DMS114 treated with DMSO at 0.1 percent for 48 hours (cell line): ENCODE measurements around the gene FUT7.

Experiments
- DNase-seq: peaks from one replicate; lab custom pipeline; 2025; ENCODE audit not compliant: unreplicated experiment; lab: John Stamatoyannopoulos, UW

The FUT7 gene

GRCh38 chr9:137050570-137050969, 18.7 kb upstream of the FUT7 start:
- no peak for DNase-seq

- DNase-seq, result peak; percentile 7
Measured at GRCh38 chr9:137049544-137050449, 17.9 kb upstream of the FUT7 start.

- no peak for DNase-seq
Measured at GRCh38 chr9:137048655-137049543, 17.0 kb upstream of the FUT7 start.

- DNase-seq, result peak; percentile 46
Measured at GRCh38 chr9:137046088-137046787, 14.3 kb upstream of the FUT7 start, which contains the start of gene NPDC1. NPDC1 (minus strand) TSS chr9:137046177; CDS start chr9:137045989, 188 bp downstream.

- DNase-seq, result no peak
Measured at GRCh38 chr9:137045294-137046087, 13.6 kb upstream of the FUT7 start.

- no peak for DNase-seq
Measured at GRCh38 chr9:137044502-137045177, 12.8 kb upstream of the FUT7 start.

GRCh38 chr9:137044037-137044436, 12.1 kb upstream of the FUT7 start:
- no peak for DNase-seq

GRCh38 chr9:137042751-137043727, 11.2 kb upstream of the FUT7 start:
- DNase-seq, result no peak

GRCh38 chr9:137041124-137041523, 9.2 kb upstream of the FUT7 start:
- DNase-seq, result no peak

GRCh38 chr9:137040568-137040967, 8.7 kb upstream of the FUT7 start:
- no peak for DNase-seq

GRCh38 chr9:137039611-137040366, 7.9 kb upstream of the FUT7 start:
- DNase-seq, result no peak

GRCh38 chr9:137038916-137039315, 7.0 kb upstream of the FUT7 start:
- DNase-seq, result no peak

GRCh38 chr9:137037483-137037882, 5.6 kb upstream of the FUT7 start:
- DNase-seq, result no peak

GRCh38 chr9:137037035-137037434, 5.1 kb upstream of the FUT7 start:
- no peak for DNase-seq

- no peak for DNase-seq
Measured at GRCh38 chr9:137035937-137036336, 4.0 kb upstream of the FUT7 start.

GRCh38 chr9:137035507-137035834, 3.6 kb upstream of the FUT7 start:
- DNase-seq, result no peak

GRCh38 chr9:137034709-137035506, 3.0 kb upstream of the FUT7 start:
- peak; percentile 52 for DNase-seq
